A673 (cell line): ENCODE measurements around the gene AP3S2.

Source experiments
- EZH2 ChIP-seq: fragments of 200-600 bp; sonication (generic); IDR thresholded peaks from 2 replicates; pipeline ENCODE4 v1.6.1; 2017; ENCODE audit warnings: borderline replicate concordance, low read depth, mild to moderate bottlenecking, mixed read lengths, antibody characterized with exemption, low read length; ENCODE audit not compliant: poor library complexity, severe bottlenecking
- TF ChIP-seq, protein P1 (sequence below): fragments of 300-800, 200-600 bp; sonication (generic); conservative IDR thresholded peaks from 2 replicates; pipeline ENCODE4 v1.5.1; 2017; ENCODE audit warnings: low read depth, mild to moderate bottlenecking, antibody characterized with exemption, low read length, moderate library complexity, mixed read lengths

DNA sequence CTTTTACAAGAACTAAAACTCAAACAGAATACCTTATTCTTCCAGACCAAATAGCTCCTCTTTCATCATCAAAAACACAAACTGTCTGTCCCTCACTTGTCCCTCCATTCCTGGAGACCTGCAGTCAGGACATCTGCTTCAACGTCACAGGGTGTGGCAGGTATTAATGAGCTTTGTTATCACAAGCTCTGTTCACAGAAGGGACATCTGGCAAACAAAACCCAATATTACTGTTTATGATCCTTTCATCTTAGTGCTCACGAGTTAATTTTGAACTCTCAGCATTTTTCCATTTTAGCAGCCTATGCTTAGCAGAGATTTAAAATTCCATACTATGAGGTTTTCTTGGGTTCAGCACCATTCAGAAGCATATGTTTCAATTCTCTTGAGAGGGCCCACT lies 32.9 kb downstream of the AP3S2 start:
- TF ChIP-seq EZH2, result no peak
- TF ChIP-seq, protein P1, sequence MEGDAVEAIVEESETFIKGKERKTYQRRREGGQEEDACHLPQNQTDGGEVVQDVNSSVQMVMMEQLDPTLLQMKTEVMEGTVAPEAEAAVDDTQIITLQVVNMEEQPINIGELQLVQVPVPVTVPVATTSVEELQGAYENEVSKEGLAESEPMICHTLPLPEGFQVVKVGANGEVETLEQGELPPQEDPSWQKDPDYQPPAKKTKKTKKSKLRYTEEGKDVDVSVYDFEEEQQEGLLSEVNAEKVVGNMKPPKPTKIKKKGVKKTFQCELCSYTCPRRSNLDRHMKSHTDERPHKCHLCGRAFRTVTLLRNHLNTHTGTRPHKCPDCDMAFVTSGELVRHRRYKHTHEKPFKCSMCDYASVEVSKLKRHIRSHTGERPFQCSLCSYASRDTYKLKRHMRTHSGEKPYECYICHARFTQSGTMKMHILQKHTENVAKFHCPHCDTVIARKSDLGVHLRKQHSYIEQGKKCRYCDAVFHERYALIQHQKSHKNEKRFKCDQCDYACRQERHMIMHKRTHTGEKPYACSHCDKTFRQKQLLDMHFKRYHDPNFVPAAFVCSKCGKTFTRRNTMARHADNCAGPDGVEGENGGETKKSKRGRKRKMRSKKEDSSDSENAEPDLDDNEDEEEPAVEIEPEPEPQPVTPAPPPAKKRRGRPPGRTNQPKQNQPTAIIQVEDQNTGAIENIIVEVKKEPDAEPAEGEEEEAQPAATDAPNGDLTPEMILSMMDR, result no peak
